GM19438 (cell line): Measurements from ENCODE around the gene MSN.
"Not testable (repeated sequence)": the region's sequence is repeated elsewhere in the genome, so short reads cannot be mapped to it uniquely, and the experiment has no call there.

Experiments used
- ATAC-seq: cut with Tn5 transposase; IDR thresholded peaks from one replicate; pipeline ENCODE4 v1.9.1; 2021; ENCODE audit warnings: low read depth; ENCODE audit not compliant: unreplicated experiment

MSN gene

GRCh38 chrX:65712005-65712806, 44.8 kb downstream of the MSN start:
- no peak for ATAC-seq

- no peak for ATAC-seq
Measured at GRCh38 chrX:65718538-65718937, 51.1 kb downstream of the MSN start.

- no peak for ATAC-seq
Measured at GRCh38 chrX:65720381-65720964, 53.0 kb downstream of the MSN start.

GRCh38 chrX:65723706-65724105, 56.3 kb downstream of the MSN start:
- peak; percentile 84 for ATAC-seq

GRCh38 chrX:65726715-65727114, 59.3 kb downstream of the MSN start:
- no peak for ATAC-seq

GRCh38 chrX:65731684-65732289, 64.3 kb downstream of the MSN start:
- ATAC-seq = no peak

GRCh38 chrX:65740909-65741308, 73.5 kb downstream of the MSN start:
- ATAC-seq = no peak

GRCh38 chrX:65741823-65742222, 74.4 kb downstream of the MSN start:
- ATAC-seq = no peak

- no peak for ATAC-seq
Measured at GRCh38 chrX:65744965-65745364, 77.5 kb downstream of the MSN start.

GRCh38 chrX:65745427-65745826, 78.0 kb downstream of the MSN start:
- ATAC-seq = no peak

- no peak for ATAC-seq
Measured at GRCh38 chrX:65745992-65746391, 78.5 kb downstream of the MSN start.

- peak; percentile 88 for ATAC-seq
Measured at GRCh38 chrX:65750674-65751469, 83.4 kb downstream of the MSN start.

- no peak for ATAC-seq
Measured at GRCh38 chrX:65751519-65751918, 84.1 kb downstream of the MSN start.

GRCh38 chrX:65752294-65752693, 84.8 kb downstream of the MSN start:
- ATAC-seq = no peak

- ATAC-seq = no peak
Measured at GRCh38 chrX:65755786-65756185, 88.3 kb downstream of the MSN start.

GRCh38 chrX:65757943-65758342, 90.5 kb downstream of the MSN start:
- ATAC-seq = no peak

- no peak for ATAC-seq
Measured at GRCh38 chrX:65758505-65758904, 91.1 kb downstream of the MSN start.

- ATAC-seq = not testable (repeated sequence)
Measured at GRCh38 chrX:65759525-65759924, 92.1 kb downstream of the MSN start.

GRCh38 chrX:65769564-65770292, 102.3 kb downstream of the MSN start:
- no peak for ATAC-seq

- no peak for ATAC-seq
Measured at GRCh38 chrX:65772842-65773241, 105.4 kb downstream of the MSN start.
